H1 (cell line): ENCODE data around the gene SLC22A31. TPM values are rescaled to one million over a fixed set of nuclear protein-coding genes. Genes with fewer than 3 reads are reported as not detected.

Experiments
- USF2 ChIP-seq: IDR thresholded peaks from 2 replicates; pipeline ENCODE4 v1.6.1; 2011; ENCODE audit warnings: low read length, improper control_type of control experiment
- polyA plus RNA-seq, 7 experiments: library from polyadenylated mRNA; depleted of rRNA in 3 of 7; stranded (reverse) in 5 of 7; unstranded in 2 of 7; fragments of >200 nt in 5 of 7; fragments of 200-250 nt in 2 of 7; gene quantifications; 1 replicate in 5 of 7; 2 replicates in 1 of 7; 4 replicates in 1 of 7; pipeline versions ENCODE4 v1.2.1 to v1.2.3, GENCODE V29; 2011 to 2013; ENCODE audit warnings: missing spikeins in 2 of 7, mixed read lengths in 2 of 7
- total RNA-seq: library from RNA; stranded (reverse); fragmentation: NEBNext Ultra II Directional; extraction: Animal tissue kit (Norgen Biotek cat#: 25700); gene quantifications from 2 replicates; pipeline ENCODE4 v1.2.1, GENCODE V29; 2021

Gene SLC22A31
- total and polyA plus RNA-seq, 2 of the 8 experiments (the other 6 are each of a cell fraction or from before 2014, with no cell fraction given): 7.7 to 10.6 TPM

- TF ChIP-seq USF2: no peak
Observed at GRCh38 chr16:89159850-89160354, 40.4 kb downstream of the SLC22A31 start (continued).
